ENCODE measurements around the gene PHF5A.

GRCh38 chr22:41415554-41415953 is 52.9 kb downstream of the PHF5A start:
- TF ChIP-seq CTCF (IDR thresholded peaks at IDR 0.05) (no peak), POLR2A (IDR thresholded peaks at IDR 0.05) (no peak), POLR2AphosphoS5 (IDR thresholded peaks at IDR 0.05) (no peak)

Data from stomach (tissue), 4 donors.